GM18868 (cell line): ENCODE results near the gene INPP5D.

ENCODE experiments used
- ATAC-seq: cut with Tn5 transposase; IDR thresholded peaks from one replicate; pipeline ENCODE4 v1.9.1; 2021; ENCODE audit warnings: mild to moderate bottlenecking, moderate library complexity; ENCODE audit not compliant: unreplicated experiment

INPP5D gene

DNA sequence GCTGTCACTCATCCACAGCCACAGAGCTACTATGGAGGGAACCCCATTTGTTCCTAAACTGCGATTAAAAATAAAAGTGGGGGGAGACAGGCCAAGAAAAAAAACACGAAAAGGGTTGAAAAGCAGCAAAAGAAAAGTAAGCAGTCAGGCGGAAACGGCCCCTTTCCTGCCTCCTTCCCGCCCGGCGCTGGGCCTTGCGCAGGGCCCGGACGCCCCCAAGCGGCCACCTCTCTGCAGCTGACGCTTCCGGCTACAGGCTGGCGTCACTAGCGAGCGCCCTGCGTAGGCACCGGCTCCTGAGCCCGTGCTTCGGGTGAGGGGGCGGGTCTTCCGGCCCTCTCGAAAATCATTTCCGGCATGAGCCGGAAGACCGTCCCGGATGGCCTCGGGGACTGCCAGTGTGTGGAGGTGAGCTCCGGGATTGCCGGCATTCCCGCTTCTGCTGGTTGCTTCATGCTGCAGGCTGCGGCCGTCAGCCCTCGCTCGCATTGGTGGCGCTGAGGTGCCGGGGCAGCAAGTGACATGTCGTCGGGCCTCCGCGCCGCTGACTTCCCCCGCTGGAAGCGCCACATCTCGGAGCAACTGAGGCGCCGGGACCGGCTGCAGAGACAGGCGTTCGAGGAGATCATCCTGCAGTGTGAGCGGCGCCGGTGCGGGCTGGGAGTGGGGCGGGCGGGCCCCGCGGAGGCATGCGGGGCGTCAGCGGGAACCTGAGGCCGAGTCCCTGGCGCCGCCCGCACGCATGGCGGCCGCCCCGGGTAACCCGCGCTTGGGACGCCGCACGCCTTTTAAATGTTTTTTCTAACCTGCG lies 191.4 kb downstream of the INPP5D start, which contains the start of gene ATG16L1:
Gene ATG16L1 (plus strand): TSS at position 368 of the 811 bp plus-strand sequence. CDS start 155 bp downstream, at position 523.
- ATAC-seq = peak; percentile 95

- ATAC-seq = no peak
Measured at GRCh38 chr2:233252227-233252626, 192.1 kb downstream of the INPP5D start.

DNA sequence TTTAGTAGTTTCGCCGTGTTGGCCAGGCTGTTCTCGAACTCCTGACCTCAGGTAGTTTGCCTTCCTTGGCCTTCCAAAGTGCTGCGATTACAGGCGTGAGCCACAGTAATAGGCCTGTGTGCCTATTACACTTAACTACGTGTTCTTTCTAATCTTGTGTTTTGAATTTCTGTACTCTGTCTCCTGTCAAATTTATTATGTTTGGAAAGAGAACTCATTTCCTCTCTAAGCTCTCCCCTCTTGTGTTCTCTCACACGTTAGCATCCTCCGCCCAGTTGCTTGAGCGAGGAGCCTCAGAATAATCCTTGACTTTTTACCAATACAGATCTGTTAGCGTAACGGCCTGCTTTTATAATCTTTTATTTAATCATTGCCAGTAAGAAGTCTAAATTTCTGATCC lies 195.0 kb downstream of the INPP5D start:
- ATAC-seq = no peak

- ATAC-seq = no peak
Measured at GRCh38 chr2:233256048-233256447, 195.9 kb downstream of the INPP5D start.
